ENCODE measurements around the gene FIS1.
"Not testable (repeated sequence)": the region's sequence is repeated elsewhere in the genome, so short reads cannot be mapped to it uniquely, and the experiment has no call there.

FIS1 gene

DNA sequence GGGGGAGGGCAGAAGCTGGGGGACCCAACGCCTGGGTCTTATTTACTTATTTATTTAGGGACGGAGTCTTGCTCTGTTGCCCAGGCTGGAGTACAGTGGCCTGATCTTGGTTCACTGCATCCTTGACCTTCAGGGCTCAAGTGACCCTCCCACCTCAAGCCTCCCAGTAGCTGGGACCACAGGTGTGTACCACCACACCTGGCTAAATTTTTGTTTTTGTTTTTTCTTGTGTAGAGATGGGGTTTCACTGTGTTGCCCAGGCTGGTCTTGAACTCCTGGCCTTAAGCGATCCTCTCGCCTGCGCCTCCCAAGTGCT lies 42.3 kb downstream of the FIS1 start:
- no peak for DNase-seq

DNA sequence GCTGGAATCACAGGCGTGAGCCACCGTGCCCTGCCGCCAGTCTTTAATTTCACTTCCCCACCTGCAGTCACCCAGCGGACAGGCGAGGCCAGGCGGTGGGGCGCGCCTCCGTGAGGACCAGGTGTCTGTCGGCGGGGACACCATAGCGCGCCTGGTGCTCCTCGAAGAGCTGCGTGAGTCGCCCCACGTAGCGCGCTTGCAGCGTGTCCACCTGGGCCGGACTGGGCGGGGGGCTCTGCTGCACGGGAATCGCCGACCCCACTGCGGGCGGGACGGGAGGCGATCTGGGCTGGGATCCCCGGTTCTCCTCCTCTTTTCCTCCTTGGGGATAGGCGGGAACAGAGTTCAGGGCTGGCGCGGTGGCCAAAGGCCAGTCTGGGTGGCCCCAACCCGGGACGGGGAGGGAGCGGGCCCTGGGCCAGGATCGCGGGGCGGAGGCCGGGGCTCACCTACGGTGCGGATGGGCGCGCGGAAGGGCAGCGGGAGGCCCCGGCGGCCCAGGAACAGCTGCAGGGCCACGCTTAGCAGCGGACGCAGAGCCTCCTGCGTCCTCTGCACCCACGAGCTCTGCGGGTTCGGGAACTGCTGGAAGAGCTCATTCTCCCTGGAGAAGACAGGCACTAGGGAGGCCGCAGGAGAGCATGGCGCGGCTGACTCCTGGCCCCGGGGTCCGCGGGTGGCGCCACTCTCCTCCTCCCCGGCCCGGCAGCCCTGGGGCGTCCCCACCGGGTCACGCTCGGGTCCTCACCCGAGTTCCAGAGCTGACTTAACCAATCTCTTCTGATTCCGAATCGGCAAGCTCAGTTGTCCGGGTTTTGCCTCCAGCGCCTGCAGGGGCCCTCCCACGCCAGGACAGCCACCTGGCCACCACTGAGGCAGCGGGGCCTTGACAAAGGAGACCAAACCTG lies 42.9 kb downstream of the FIS1 start:
- no peak for DNase-seq

DNA sequence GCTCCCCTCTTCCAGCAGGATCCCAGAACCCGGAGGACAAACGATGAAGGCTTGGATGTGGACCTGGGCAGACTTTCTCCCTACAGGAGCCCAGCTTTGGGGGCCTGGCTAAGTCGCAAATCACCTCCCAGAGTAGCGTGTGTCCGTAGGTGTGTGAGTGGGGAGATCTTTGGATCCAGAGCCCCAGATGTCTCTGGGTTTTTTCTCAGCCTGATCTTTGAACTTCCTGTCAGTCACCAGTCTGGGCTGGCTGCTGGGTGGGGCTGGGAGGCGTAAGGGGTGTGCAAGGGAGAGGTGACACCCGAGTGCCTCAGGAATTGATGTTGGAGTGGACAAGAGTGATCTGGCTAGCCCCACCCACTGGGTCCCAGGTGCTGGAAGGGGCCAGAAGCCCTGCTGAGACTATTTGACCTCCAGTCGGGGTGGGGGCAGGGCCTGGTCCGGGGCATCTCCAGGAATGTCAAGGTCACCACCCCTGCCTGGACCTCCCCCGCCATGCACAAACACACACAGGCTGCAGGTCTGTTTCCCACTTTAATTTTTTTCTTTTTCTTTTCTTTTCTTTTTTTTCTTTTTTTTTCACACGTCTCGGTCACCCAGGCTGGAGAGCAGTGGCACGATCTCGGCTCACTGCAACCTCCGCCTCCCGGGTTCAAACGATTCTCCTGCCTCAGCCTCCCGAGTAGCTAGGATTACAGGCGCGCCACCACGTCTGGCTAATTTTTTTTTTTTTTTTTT lies 43.9 kb downstream of the FIS1 start, which contains the start of gene MOGAT3:
MOGAT3 (minus strand) TSS at position 175 of the 738 bp plus-strand sequence. CDS start 182 bp downstream, outside the sequence.
- DNase-seq: no peak

DNA sequence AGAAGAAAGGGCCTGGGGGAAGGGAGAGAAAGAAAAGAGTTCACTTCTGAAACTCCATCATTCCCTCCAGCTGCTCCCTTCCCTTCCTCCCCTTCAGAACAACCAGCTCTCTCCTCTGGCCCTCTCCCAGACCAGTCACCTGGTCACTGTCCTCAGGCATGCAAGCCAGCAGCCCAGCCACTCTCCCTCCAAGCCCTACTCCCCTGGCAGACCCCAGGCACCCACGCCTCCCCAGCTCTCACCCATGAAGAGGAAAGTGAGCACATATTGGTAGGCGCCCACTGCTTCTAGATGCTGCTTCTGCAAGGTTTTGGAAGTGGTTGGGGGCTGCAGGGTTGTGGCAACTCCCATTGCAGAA lies 44.4 kb downstream of the FIS1 start:
- DNase-seq: no peak

DNA sequence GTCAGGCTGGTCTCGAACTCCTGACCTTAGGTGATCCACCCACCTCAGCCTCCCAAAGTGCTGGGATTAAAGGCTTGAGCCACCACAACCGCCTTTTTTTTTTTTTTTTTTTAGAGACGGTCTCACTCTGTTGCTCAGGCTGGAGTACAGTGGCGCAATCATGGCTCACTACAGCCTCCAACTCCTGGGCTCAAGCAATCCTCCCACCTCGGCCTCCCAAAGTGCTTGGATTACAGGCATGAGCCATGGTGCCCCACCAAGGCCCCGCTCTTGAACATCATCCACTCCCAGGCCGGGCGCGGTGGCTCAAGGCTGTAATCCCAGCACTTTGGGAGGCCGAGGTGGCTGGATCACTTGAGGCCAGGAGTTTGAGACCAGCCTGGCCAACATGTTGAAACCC lies 45.4 kb downstream of the FIS1 start:
- not testable (repeated sequence) for DNase-seq

DNA sequence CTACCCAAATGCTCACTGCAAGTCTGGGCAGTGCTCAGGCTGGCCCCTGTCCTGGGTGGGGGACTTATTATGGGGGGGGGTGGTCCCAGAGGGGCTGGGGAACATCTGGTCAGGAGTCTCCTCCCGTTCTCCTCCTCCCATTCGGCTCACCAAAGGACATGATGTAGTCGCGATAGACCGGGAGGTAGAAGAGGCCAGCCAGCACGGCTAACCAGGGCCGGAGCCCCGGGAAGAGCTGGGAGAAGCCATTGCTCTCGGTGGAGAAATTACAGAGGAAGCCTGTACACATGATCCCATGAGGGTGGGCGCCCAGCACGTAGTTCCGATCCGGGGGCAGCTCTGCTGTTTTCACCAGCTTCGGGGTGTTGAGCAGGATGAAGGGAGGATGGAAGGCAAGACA lies 46.4 kb downstream of the FIS1 start:
- DNase-seq: no peak

DNA sequence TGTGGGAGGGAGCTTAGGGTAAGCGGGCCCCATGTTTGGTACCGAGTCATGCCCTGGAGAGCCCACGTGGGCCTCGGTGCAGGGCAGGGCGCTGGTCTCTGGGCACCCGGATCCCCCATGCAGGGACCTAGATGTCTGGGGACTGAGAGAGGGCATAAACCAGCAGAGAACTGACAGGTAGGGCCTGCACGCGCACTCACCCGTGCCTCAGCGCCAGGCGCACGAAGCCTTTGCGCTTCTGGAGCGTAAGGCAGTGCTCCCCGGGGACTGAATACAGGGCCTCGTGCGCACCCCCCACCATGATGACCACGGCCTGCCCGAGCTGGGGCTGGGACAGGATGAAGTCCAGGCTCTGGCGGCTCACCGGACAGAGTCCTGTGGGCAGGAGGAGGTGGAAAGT lies 46.9 kb downstream of the FIS1 start:
- DNase-seq: no peak

DNA sequence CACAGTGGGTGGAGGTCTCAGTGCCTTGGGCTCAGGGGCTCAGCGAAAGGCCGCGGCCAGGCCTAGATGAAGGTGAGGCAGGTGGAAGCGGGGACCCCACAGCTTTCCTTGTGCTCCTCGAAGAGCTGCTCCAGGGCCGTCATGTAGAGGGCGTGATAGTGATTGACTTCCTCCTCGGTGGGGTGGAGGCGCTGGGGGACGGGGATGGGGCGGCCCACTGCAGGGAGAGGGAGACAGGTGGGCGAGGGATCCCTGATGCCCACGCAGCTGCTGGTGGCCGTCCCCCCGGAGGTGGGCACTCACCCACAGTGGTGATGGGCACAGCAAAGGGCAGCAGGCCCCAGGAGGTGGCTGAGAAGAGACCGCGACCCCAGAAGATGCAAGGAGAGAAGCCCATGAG lies 49.0 kb downstream of the FIS1 start:
- DNase-seq: no peak

Data from hematopoietic multipotent progenitor cell treated with erythropoietin and hydrocortisone succinate and interleukin-3 and kit ligand, for 8 days (in vitro differentiated cells).